Vagina (tissue), 2 donors: ENCODE measurements around the gene RPH3AL.

Source experiments
- POLR2A ChIP-seq, 2 donors: fragments of 450-650 bp; IDR thresholded peaks; one replicate each; pipeline ENCODE4 v1.6.1; 2017; ENCODE audit warnings: antibody characterized with exemption in 2 of 2, mild to moderate bottlenecking in 2 of 2, moderate library complexity in 2 of 2
- TF ChIP-seq, protein P1 (sequence below), 3 experiments: fragments of 450-650 bp in 2 of 3; fragments of 200-600 bp in 1 of 3; sonication (generic) in 1 of 3; IDR thresholded peaks; one replicate each; pipeline ENCODE4 v1.5.1; 2017 to 2019; ENCODE audit warnings: antibody characterized with exemption in 3 of 3, mild to moderate bottlenecking in 2 of 3, moderate library complexity in 2 of 3

DNA sequence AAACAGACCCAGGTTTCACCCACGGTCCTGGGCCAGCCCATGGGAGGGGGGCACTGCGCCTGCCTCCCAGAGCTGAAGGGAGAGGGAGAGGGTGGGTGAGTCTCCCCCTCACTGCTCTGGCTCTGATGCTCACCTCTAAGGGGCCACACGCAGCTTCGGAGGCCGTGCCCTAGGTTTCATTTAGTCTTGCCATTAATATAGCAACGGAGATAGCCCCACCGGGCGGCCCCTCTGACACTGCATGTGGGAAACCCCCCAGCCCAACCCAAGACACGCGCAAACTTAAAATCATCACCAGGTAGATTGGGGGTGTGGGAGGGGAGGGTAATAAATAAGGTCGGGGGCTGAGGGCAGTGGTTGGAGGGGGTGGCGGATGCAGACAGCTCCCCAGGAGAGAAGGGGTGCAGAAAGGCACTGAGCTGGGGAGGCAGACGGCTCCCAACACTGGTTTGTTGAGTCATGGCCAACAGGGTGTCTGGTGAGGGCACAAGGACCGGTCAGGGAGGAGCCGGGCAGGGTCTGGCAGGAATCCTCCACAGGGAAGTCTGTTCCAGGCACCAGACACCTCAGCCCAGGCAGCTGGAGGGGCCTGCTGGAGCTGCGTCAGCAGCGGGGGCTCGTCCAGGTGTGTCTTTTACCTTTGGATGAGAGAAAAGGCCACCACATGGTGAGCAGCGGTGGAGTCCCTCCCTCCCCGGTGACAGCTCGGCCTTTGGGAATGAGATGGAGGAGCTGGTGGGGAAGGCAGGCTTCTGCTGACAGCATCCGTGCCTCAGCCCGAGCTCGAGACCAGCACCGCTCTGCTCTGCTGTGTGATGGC lies 139.1 kb downstream of the RPH3AL start:
- TF ChIP-seq, protein P1, sequence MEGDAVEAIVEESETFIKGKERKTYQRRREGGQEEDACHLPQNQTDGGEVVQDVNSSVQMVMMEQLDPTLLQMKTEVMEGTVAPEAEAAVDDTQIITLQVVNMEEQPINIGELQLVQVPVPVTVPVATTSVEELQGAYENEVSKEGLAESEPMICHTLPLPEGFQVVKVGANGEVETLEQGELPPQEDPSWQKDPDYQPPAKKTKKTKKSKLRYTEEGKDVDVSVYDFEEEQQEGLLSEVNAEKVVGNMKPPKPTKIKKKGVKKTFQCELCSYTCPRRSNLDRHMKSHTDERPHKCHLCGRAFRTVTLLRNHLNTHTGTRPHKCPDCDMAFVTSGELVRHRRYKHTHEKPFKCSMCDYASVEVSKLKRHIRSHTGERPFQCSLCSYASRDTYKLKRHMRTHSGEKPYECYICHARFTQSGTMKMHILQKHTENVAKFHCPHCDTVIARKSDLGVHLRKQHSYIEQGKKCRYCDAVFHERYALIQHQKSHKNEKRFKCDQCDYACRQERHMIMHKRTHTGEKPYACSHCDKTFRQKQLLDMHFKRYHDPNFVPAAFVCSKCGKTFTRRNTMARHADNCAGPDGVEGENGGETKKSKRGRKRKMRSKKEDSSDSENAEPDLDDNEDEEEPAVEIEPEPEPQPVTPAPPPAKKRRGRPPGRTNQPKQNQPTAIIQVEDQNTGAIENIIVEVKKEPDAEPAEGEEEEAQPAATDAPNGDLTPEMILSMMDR (IDR thresholded peaks at IDR 0.05): no peak
- no peak for TF ChIP-seq POLR2A (IDR thresholded peaks at IDR 0.05)
